IMR-90 (cell line): ENCODE results near the gene CYSTM1. TPM values are rescaled to one million over a fixed set of nuclear protein-coding genes. Genes with fewer than 3 reads are reported as not detected.

Source experiments
- ATAC-seq: fragments of 200-7000 bp; cut with Tn5 transposase; 2 replicates; pipeline ENCODE4 v1.9.1; 2020; ENCODE audit warnings: low read depth, mild to moderate bottlenecking, moderate library complexity
- BruUV-seq: library from RNA; stranded (reverse); fragments of 400-500 nt; replicated peaks from 2 replicates; lab custom pipeline; 2021; lab: Mats Ljungman, UMichigan
- CTCF ChIA-PET: fragments of 300-600 bp; formaldehyde crosslinking; extraction: SDS; loops from one replicate; lab custom pipeline; 2021; ENCODE audit warnings: antibody characterized with exemption; lab: Yijun Ruan, JAX
- POLR2A ChIA-PET: fragments of 300-600 bp; sonication (Branson Sonifier 250); formaldehyde crosslinking; loops from one replicate; lab custom pipeline; 2022; ENCODE audit warnings: antibody characterized with exemption; ENCODE audit not compliant: unreplicated experiment; lab: Charles Lee
- DNase-seq: peaks from one replicate; pipeline ENCODE4 v3.0.0; 2013
- H2AFZ ChIP-seq: replicated peaks from 2 replicates; pipeline ENCODE3; 2013; ENCODE audit warnings: low read length, mild to moderate bottlenecking; ENCODE audit not compliant: poor library complexity
- H2AK5ac ChIP-seq: 2 replicates; pipeline ENCODE4 v1.6.1; 2013; ENCODE audit warnings: low read depth, low read length, inconsistent platforms
- H2AK9ac ChIP-seq: replicated peaks from 2 replicates; pipeline ENCODE3; 2013; ENCODE audit warnings: mild to moderate bottlenecking, low read depth, low read length, moderate library complexity; ENCODE audit not compliant: poor library complexity
- H2BK120ac ChIP-seq: 2 replicates; pipeline ENCODE4 v1.6.1; 2013; ENCODE audit warnings: low read depth, low read length, inconsistent platforms
- H2BK15ac ChIP-seq: 3 replicates; pipeline ENCODE4 v1.6.1; 2013; ENCODE audit warnings: low read depth, low read length, inconsistent platforms
- H2BK20ac ChIP-seq: 2 replicates; pipeline ENCODE4 v1.6.1; 2013; ENCODE audit warnings: low read depth, mild to moderate bottlenecking, inconsistent platforms, low read length, moderate library complexity
- H2BK5ac ChIP-seq: 2 replicates; pipeline ENCODE4 v1.6.1; 2013; ENCODE audit warnings: mild to moderate bottlenecking, low read depth, low read length, inconsistent platforms; ENCODE audit not compliant: poor library complexity, severe bottlenecking
- H3K14ac ChIP-seq: replicated peaks from 2 replicates; pipeline ENCODE4 v1.6.1; 2013; ENCODE audit warnings: low read depth, low read length, inconsistent platforms
- H3K18ac ChIP-seq: 2 replicates; pipeline ENCODE4 v1.6.1; 2013; ENCODE audit warnings: low read depth, low read length, control low read depth
- H3K23ac ChIP-seq: 2 replicates; pipeline ENCODE4 v1.6.1; 2013; ENCODE audit warnings: low read depth, low read length, inconsistent platforms
- H3K27ac ChIP-seq: 2 replicates; pipeline ENCODE4 v1.5.1; 2013; ENCODE audit warnings: mild to moderate bottlenecking, control low read depth, low read length; ENCODE audit not compliant: insufficient read depth
- H3K27me3 ChIP-seq: 2 replicates; pipeline ENCODE4 v1.6.1; 2013; ENCODE audit warnings: low read length; ENCODE audit not compliant: control insufficient read depth, insufficient read depth
- H3K36me3 ChIP-seq: 2 replicates; pipeline ENCODE4 v1.6.1; 2013; ENCODE audit warnings: low read length, mixed read lengths; ENCODE audit not compliant: control insufficient read depth, insufficient read depth
- H3K4ac ChIP-seq: 2 replicates; pipeline ENCODE4 v1.6.1; 2013; ENCODE audit warnings: low read depth, low read length, inconsistent platforms
- H3K4me1 ChIP-seq: 2 replicates; pipeline ENCODE4 v1.6.1; 2013; ENCODE audit warnings: low read length, mixed read lengths; ENCODE audit not compliant: control insufficient read depth, insufficient read depth
- H3K4me2 ChIP-seq: 2 replicates; pipeline ENCODE4 v1.6.1; 2013; ENCODE audit warnings: low read depth, mild to moderate bottlenecking, control low read depth, low read length, moderate library complexity
- H3K4me3 ChIP-seq: 2 replicates; pipeline ENCODE4 v1.5.1; 2013; ENCODE audit warnings: low read depth, mild to moderate bottlenecking, control low read depth, low read length, moderate library complexity; ENCODE audit not compliant: insufficient read depth
- H3K56ac ChIP-seq: 2 replicates; pipeline ENCODE4 v1.6.1; 2013; ENCODE audit warnings: low read length, inconsistent platforms; ENCODE audit not compliant: insufficient read depth; ENCODE audit errors: extremely low read depth
- H3K79me1 ChIP-seq, 2 experiments: 2 replicates each; pipeline ENCODE4 v1.6.1; 2013; ENCODE audit warnings: low read length in 2 of 2, inconsistent platforms in 1 of 2, low read depth in 1 of 2
- H3K9ac ChIP-seq: 2 replicates; pipeline ENCODE4 v1.6.1; 2013; ENCODE audit warnings: low read depth, low read length, control low read depth
- H3K9me1 ChIP-seq: 2 replicates; pipeline ENCODE4 v1.6.1; 2013; ENCODE audit warnings: low read length, inconsistent platforms; ENCODE audit not compliant: insufficient read depth
- H3K9me3 ChIP-seq: 2 replicates; pipeline ENCODE4 v1.6.1; 2013; ENCODE audit warnings: low read length; ENCODE audit not compliant: control insufficient read depth, insufficient read depth
- H4K20me1 ChIP-seq: 2 replicates; pipeline ENCODE4 v1.6.1; 2013; ENCODE audit warnings: low read length, inconsistent platforms; ENCODE audit not compliant: insufficient read depth
- H4K5ac ChIP-seq: 2 replicates; pipeline ENCODE4 v1.6.1; 2013; ENCODE audit warnings: mild to moderate bottlenecking, low read depth, low read length, control low read depth
- H4K8ac ChIP-seq, 2 experiments: 2 replicates each; pipeline ENCODE4 v1.6.1; 2013; ENCODE audit warnings: low read depth in 2 of 2, low read length in 2 of 2, control low read depth in 1 of 2, inconsistent platforms in 1 of 2
- H4K91ac ChIP-seq: 2 replicates; pipeline ENCODE4 v1.6.1; 2013; ENCODE audit warnings: low read depth, low read length, inconsistent platforms; ENCODE audit not compliant: insufficient read depth
- CEBPB ChIP-seq: IDR thresholded peaks from 2 replicates; pipeline ENCODE4 v1.6.1; 2012; ENCODE audit warnings: low read depth, low read length, improper control_type of control experiment
- MXI1 ChIP-seq: IDR thresholded peaks from 2 replicates; pipeline ENCODE4 v1.6.1; 2012; ENCODE audit warnings: low read depth, mild to moderate bottlenecking, low read length, moderate library complexity, borderline replicate concordance
- WGBS, 2 experiments: methylation state at CpG; one replicate each; pipeline versions ENCODE4 v1.1.5 to v1.1.7; 2013; ENCODE audit warnings: missing lambda C conversion rate in 2 of 2; ENCODE audit not compliant: insufficient read length in 1 of 2; ENCODE audit errors: extremely low coverage in 2 of 2; 5-methylcytosine and 5-hydroxymethylcytosine counted together
- dilution Hi-C: fragments of 300-500 bp; cut with HindIII; formaldehyde crosslinking; loops from one replicate; pipeline ENCODE4 v1.14.3; 2018; ENCODE audit warnings: low sequenced_read_pairs; ENCODE audit not compliant: unreplicated experiment
- in situ Hi-C: fragments of 300-500 bp; cut with MboI; formaldehyde crosslinking; loops from 3 replicates; pipeline ENCODE4 v1.14.3; 2019; ENCODE audit warnings: low sequenced_read_pairs, inconsistent platforms, mixed read lengths
- intact Hi-C: fragments of 100-400 bp; cut with micrococcal nuclease; formaldehyde crosslinking; loops from 2 replicates; pipeline ENCODE4 v1.10.0; 2022
- polyA plus RNA-seq, 3 experiments: library from polyadenylated mRNA; depleted of rRNA; stranded (reverse); fragments of >200 nt; gene quantifications; 2 replicates each; pipeline ENCODE4 v1.2.3, GENCODE V29; 2012; ENCODE audit warnings: low replicate concordance in 1 of 3
- total RNA-seq: library from RNA; depleted of rRNA; stranded (reverse); fragments of >200 nt; gene quantifications from 2 replicates; pipeline ENCODE4 v1.2.3, GENCODE V29; 2012

CYSTM1 gene
- total and polyA plus RNA-seq, 2 of the 4 experiments (the other 2 are of a cell fraction), result 7.3 to 15.0 TPM

GRCh38 chr5:140214831-140215230 lies 39.8 kb downstream of the CYSTM1 start:
- H2AFZ ChIP-seq, result no peak overlapping the region
- H3K4ac ChIP-seq, result no peak overlapping the region
- H3K23ac ChIP-seq, result no peak overlapping the region
- H3K36me3 ChIP-seq, result no peaks in the 10 kb centered on the region
- no peak overlapping the region for H3K27ac ChIP-seq
- no peak overlapping the region for H3K18ac ChIP-seq
- dilution Hi-C loops (no loop called here), in situ Hi-C loops (no loop called here), intact Hi-C loops (loop anchor here (2.0 kb wide), 1 partner anchor 14 kb away; no protein-coding TSS in a partner anchor)
- no peak overlapping the region for H2BK15ac ChIP-seq
- no CpG with 5 or more reads among the region's 4 CpGs for WGBS, 2 experiments
- H2AK9ac ChIP-seq, result no peak overlapping the region
- H3K14ac ChIP-seq, result no peak overlapping the region
- peaks cover 4% of the 10 kb centered on the region; the same call in 1 of the 2 replicates for H4K20me1 ChIP-seq
- H2BK120ac ChIP-seq, result no peak overlapping the region
- ChIA-PET CTCF (interaction anchor here (0.9 to 1.3 kb wide), 3 partner anchors 29 to 144 kb away, joined by 3 to 4 read pairs (median 4); partner anchors contain the start of gene HBEGF), POLR2A (interaction anchor here (0.5 kb wide), 1 partner anchor 477 kb away, joined by 3 read pairs; no protein-coding TSS in a partner anchor)
- H3K56ac ChIP-seq, result no peak overlapping the region
- peaks cover 4% of the 10 kb centered on the region; the same call in 1 of the 2 replicates for H3K9me1 ChIP-seq
- no peak overlapping the region for H4K5ac ChIP-seq
- H2BK5ac ChIP-seq, result no peak overlapping the region
- H3K4me2 ChIP-seq, result no peak overlapping the region
- no peak overlapping the region for H3K4me3 ChIP-seq
- H2AK5ac ChIP-seq, result no peak overlapping the region
- no peak overlapping the region for H3K9ac ChIP-seq
- no peak overlapping the region for H4K8ac ChIP-seq
- DNase-seq (peak; percentile 83), ATAC-seq (peak; percentile 87)
- TF ChIP-seq CEBPB, result 0 out of 2 replicates have a peak, but pooled peaks have one; percentile 32
- TF ChIP-seq MXI1, result no peak
- BruUV-seq, result no TSS peak
- no peak overlapping the region for H2BK20ac ChIP-seq
- H3K79me1 ChIP-seq, result no peaks in the 10 kb centered on the region
- peaks cover 3% of the 10 kb centered on the region; the same call in 1 of the 2 replicates for H3K27me3 ChIP-seq
- H3K4me1 ChIP-seq, result no peaks in the 10 kb centered on the region
- no peak overlapping the region for H4K91ac ChIP-seq
- no peaks in the 10 kb centered on the region for H3K9me3 ChIP-seq
